ENCODE results near the gene LRRC25.

LRRC25 gene

GRCh38 chr19:18420930-18421329 lies 23.5 kb upstream of the LRRC25 start:
- DNase-seq (ENCODE audit: low read depth), result no peak
- TF ChIP-seq MAX (IDR thresholded peaks at IDR 0.05; ENCODE audit: low read depth, low read length) (no peak), POLR2A (IDR thresholded peaks at IDR 0.05; ENCODE audit: extremely low read depth, insufficient read length) (no peak), MYC (IDR thresholded peaks at IDR 0.05; ENCODE audit: low read depth, low read length) (no peak)
- TF ChIP-seq, protein P1, sequence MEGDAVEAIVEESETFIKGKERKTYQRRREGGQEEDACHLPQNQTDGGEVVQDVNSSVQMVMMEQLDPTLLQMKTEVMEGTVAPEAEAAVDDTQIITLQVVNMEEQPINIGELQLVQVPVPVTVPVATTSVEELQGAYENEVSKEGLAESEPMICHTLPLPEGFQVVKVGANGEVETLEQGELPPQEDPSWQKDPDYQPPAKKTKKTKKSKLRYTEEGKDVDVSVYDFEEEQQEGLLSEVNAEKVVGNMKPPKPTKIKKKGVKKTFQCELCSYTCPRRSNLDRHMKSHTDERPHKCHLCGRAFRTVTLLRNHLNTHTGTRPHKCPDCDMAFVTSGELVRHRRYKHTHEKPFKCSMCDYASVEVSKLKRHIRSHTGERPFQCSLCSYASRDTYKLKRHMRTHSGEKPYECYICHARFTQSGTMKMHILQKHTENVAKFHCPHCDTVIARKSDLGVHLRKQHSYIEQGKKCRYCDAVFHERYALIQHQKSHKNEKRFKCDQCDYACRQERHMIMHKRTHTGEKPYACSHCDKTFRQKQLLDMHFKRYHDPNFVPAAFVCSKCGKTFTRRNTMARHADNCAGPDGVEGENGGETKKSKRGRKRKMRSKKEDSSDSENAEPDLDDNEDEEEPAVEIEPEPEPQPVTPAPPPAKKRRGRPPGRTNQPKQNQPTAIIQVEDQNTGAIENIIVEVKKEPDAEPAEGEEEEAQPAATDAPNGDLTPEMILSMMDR (IDR thresholded peaks at IDR 0.05; ENCODE audit: low read depth, low read length), result no peak
- no peak overlapping the region for H3K4me3 ChIP-seq (ENCODE audit: low read depth, low read length)

GRCh38 chr19:18419699-18420460 lies 22.5 kb upstream of the LRRC25 start:
- H3K4me3 ChIP-seq (ENCODE audit: low read depth, low read length), result peak overlapping the region; percentile 44
- peak; percentile 55 for DNase-seq (ENCODE audit: low read depth)
- TF ChIP-seq POLR2A (IDR thresholded peaks at IDR 0.05; ENCODE audit: extremely low read depth, insufficient read length) (no peak), MYC (IDR thresholded peaks at IDR 0.05; ENCODE audit: low read depth, low read length) (no peak), MAX (IDR thresholded peaks at IDR 0.05; ENCODE audit: low read depth, low read length) (no peak)
- TF ChIP-seq, protein P1 (IDR thresholded peaks at IDR 0.05; ENCODE audit: low read depth, low read length), result no peak

GRCh38 chr19:18419195-18419698 lies 21.8 kb upstream of the LRRC25 start, which contains the start of gene SSBP4:
TSS of gene SSBP4 (plus strand) at chr19:18419398. CDS start at chr19:18419649, 251 bp downstream.
- DNase-seq (ENCODE audit: low read depth), result peak; percentile 84
- H3K4me3 ChIP-seq (ENCODE audit: low read depth, low read length), result peak within 1 kb of the TSS; percentile 44
- TF ChIP-seq, protein P1 (IDR thresholded peaks at IDR 0.05; ENCODE audit: low read depth, low read length), result no peak
- no peak; the same call in 1 of the 2 replicates for TF ChIP-seq MYC (IDR thresholded peaks at IDR 0.05; ENCODE audit: low read depth, low read length)
- no peak for TF ChIP-seq POLR2A (IDR thresholded peaks at IDR 0.05; ENCODE audit: extremely low read depth, insufficient read length)
- no peak; the same call in 1 of the 2 replicates for TF ChIP-seq MAX (IDR thresholded peaks at IDR 0.05; ENCODE audit: low read depth, low read length)

DNA sequence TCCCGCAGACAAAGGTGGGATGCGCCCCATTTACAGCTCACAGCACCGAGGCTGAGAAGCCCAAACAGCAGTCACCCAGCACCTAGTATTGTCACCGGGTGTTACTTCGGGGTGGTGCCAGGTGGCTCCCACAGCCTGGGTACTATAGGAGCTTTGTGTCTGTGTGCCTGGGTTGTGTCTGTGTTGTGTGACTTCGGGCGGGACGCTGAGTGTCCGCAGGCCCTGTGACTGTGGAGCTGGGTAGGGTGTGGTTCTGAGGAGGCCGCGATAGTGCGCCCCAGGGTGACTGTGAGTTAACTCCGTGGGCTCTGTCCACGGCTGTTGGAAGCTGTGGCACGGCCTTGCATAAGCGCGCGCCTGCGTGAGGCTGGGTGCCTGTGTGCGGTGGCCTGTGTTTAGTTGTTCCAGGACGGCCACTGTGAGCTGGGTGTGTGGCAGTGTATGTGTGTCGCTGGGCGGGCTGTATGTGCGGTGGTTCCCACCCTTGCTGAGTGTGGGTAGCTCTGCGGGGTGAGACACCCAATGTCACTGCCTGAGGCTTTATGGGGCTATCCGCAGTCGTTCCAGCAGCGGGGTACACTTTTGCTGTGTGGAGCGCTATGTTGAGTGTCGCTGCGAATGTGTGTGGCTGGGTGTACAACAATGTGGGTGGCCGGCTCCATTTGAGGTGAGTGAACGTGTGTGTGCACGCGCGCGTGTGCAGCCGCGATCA lies 21.2 kb upstream of the LRRC25 start:
- TF ChIP-seq MAX (IDR thresholded peaks at IDR 0.05; ENCODE audit: low read depth, low read length) (no peak), MYC (IDR thresholded peaks at IDR 0.05; ENCODE audit: low read depth, low read length) (no peak), POLR2A (IDR thresholded peaks at IDR 0.05; ENCODE audit: extremely low read depth, insufficient read length) (no peak)
- TF ChIP-seq, protein P1 (IDR thresholded peaks at IDR 0.05; ENCODE audit: low read depth, low read length), result no peak
- peak; percentile 45 for DNase-seq (ENCODE audit: low read depth)
- peak overlapping the region; percentile 28 for H3K4me3 ChIP-seq (ENCODE audit: low read depth, low read length)

GRCh38 chr19:18418029-18418482 lies 20.6 kb upstream of the LRRC25 start:
- TF ChIP-seq MAX (IDR thresholded peaks at IDR 0.05; ENCODE audit: low read depth, low read length) (peak; percentile 57), POLR2A (IDR thresholded peaks at IDR 0.05; ENCODE audit: extremely low read depth, insufficient read length) (no peak), MYC (IDR thresholded peaks at IDR 0.05; ENCODE audit: low read depth, low read length) (peak; percentile 4; the same call in 1 of the 2 replicates)
- TF ChIP-seq, protein P1 (IDR thresholded peaks at IDR 0.05; ENCODE audit: low read depth, low read length), result no peak
- DNase-seq (ENCODE audit: low read depth), result no peak
- no peak overlapping the region for H3K4me3 ChIP-seq (ENCODE audit: low read depth, low read length)
